GM19238 (cell line): Measurements from ENCODE around the gene CRIP2.

Source experiments
- DNase-seq: peaks from one replicate; pipeline ENCODE4 v3.0.0; 2011; ENCODE audit warnings: low spot score; ENCODE audit not compliant: insufficient read length

The CRIP2 gene

DNA sequence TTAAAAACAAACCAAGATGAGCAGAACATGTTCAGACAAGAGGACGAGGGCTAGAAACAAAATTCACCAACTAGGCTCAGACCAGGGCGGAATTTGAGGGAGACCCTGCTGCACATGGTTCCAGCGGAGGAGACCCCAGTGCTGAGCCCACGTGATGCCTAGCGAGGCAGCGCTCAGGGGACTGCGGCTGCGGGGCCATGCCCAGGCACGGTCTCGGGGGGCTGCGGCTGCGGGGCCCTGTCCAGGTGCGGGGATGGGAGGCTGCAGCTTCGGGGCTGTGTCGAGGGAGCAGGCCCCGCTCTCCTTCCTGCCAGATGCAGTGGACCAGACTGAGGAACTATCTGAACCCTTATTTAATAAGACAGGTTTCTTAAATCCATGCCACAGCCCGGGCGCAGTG is 12.7 kb upstream of the CRIP2 start:
- no peak for DNase-seq

DNA sequence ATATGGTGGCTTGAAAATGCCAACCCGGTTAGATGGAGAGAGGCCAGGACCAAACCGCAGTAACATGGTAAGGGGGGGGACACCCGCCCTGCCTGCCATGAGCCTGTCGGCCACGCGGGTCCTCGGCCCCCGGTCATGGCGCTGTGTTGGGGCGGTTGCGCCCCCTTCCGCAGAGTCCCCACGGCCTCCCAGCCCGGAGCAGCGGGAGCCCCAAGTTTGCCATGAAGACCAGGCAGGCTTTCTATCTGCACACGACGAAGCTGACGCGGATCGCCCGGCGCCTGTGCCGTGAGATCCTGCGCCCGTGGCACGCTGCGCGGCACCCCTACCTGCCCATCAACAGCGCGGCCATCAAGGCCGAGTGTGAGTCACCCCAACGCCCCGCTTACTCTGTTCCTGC is 10.1 kb upstream of the CRIP2 start:
- DNase-seq: no peak

GRCh38 chr14:105465209-105466031 is 9.2 kb upstream of the CRIP2 start:
- DNase-seq: no peak

- no peak for DNase-seq
Measured at GRCh38 chr14:105466531-105467248, 7.9 kb upstream of the CRIP2 start.

GRCh38 chr14:105467249-105467941 is 7.2 kb upstream of the CRIP2 start:
- no peak for DNase-seq

- DNase-seq: no peak
Measured at GRCh38 chr14:105467942-105468471, 6.6 kb upstream of the CRIP2 start.

GRCh38 chr14:105468621-105469241 is 5.9 kb upstream of the CRIP2 start:
- DNase-seq: no peak

DNA sequence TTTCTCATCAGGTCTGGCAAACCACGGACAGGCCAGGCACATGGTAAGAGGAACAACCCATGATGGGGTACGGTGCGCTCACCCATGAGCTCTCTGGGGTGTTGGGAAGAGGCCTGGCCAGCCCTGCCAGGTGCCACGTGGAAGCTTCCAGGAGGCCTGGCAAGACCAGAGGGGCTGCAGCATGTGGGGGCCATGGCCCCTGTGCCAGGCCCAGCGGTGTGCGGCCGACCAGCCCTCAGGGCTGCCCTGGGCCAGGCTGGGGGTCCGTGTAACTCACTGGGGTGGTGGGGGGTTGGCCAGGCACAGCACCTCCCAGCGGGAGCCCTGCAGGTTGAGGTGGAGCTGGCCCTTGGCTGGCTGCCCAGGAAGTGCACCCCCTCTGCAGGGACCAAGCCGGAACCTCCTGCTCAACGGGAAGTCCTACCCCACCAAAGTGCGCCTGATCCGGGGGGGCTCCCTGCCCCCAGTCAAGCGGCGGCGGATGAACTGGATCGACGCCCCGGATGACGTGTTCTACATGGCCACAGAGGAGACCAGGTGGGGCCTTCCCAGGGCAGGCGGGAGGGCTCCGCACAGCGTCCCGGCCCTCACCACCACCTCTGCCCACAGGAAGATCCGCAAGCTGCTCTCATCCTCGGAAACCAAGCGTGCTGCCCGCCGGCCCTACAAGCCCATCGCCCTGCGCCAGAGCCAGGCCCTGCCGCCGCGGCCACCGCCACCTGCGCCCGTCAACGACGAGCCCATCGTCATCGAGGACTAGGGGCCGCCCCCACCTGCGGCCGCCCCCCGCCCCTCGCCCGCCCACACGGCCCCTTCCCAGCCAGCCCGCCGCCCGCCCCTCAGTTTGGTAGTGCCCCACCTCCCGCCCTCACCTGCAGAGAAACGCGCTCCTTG is 4.9 kb upstream of the CRIP2 start:
- no peak for DNase-seq

DNA sequence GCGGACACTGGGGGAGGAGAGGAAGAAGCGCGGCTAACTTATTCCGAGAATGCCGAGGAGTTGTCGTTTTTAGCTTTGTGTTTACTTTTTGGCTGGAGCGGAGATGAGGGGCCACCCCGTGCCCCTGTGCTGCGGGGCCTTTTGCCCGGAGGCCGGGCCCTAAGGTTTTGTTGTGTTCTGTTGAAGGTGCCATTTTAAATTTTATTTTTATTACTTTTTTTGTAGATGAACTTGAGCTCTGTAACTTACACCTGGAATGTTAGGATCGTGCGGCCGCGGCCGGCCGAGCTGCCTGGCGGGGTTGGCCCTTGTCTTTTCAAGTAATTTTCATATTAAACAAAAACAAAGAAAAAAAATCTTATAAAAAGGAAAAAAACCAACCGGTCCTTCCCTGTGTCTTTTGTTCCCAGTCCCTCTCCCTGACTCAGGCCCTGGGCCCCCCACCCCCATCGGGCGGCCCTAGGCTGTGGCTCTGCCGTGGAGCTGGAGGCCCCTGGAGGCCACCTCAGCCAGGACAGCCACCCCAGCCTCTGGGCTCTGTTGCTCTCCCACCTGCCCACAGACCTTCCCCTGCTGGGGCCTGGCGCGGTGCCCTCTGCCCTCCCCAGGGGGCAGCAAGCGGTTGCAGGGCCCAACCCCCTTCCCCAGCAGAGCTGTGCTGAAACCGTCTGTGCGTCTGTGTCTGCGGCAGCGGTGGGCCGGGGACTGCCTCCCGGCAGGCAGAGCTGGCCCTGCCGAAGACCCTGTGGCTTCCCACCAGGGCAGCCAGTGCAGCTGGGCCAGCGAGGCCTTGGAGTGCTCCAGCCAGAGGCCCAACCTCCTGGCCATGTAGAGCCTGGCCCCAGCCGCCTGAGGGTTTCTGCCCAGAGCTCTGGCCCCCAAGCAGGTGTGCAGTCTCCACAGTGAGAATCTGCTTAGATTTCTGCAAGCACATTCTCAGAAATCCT is 4.0 kb upstream of the CRIP2 start:
- DNase-seq: no peak

DNA sequence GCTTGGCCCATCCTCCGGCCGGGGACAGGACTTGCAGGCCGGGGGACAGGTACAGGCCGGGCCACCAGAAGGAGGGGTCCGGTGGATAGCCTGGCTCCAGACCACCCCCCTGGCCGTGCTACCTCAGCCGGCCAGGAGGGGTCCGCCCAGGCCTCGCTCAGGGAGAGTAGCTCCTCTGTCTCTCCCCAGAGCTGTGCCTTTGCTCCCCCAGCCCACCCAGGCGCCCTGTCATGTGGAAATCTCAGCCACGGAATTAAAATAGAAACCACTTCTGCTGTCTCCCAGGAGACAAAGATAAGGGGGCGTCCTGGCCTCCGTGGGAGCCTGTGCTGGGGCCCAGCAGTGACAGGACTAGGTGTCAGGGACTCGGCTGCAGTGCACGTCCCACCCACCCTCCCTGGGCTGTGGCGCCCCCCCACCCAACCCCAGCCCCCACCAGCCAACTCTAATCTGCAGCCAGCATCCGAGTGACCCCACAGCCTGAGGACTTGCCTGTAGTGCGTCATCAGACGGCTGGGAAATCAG is 3.3 kb upstream of the CRIP2 start:
- DNase-seq: no peak

DNA sequence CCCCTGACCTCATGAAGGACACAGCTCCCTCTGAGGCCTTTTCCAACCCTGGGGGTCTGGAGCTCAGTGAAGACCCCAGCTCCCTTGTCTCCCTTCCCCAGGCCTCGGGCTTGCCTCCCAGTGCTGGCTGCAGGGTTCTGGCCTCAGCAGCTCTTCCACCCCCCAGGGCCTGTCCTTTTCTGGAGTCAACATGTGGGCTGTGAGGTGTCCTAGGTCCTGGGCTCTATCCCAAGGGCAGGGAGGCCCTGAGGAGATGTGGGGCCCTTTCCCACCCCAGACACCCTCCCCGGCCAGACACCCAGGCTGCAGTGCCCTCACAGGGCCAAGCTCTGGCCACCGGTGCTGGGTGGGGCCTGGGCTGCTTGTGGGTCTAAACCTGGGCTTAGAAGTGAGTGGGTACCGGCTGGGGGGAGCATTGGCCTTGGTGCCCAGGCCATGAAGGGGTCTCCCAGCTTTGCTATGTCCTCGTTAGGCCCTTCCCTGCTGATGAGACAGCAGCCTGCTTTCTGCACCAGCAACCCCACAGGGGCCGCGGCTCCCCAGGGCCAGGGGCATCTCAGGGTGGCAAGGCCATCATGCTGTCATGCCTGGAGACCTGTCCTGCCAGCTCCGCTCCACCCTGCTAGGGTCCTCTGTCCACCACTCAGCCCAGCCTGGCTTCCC is 2.7 kb upstream of the CRIP2 start:
- no peak for DNase-seq

DNA sequence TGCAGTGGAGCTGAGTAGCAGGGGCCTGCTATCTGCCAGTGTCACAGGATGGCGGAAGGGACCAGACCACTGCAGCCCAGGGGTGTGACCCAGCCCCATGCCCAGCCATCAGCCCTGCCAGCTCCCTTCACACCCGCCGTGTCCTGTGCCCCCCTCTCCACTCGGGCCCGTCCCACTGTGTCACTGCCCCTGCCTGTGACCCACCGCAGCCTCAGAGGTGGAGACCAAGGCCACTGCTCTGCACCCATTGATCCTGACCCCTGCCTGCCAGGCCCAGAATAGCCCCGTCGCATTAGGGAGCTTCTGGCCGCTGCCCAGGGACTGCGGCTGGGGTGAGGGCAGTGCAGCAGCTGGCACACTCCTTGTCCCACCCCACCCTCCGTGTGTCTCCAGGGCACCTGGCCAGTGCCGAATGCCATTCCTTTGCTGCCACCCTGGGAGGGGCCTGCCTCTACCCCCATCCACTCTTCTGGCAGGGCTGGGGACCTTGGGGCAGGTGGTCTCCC is 2.1 kb upstream of the CRIP2 start:
- DNase-seq: no peak

DNA sequence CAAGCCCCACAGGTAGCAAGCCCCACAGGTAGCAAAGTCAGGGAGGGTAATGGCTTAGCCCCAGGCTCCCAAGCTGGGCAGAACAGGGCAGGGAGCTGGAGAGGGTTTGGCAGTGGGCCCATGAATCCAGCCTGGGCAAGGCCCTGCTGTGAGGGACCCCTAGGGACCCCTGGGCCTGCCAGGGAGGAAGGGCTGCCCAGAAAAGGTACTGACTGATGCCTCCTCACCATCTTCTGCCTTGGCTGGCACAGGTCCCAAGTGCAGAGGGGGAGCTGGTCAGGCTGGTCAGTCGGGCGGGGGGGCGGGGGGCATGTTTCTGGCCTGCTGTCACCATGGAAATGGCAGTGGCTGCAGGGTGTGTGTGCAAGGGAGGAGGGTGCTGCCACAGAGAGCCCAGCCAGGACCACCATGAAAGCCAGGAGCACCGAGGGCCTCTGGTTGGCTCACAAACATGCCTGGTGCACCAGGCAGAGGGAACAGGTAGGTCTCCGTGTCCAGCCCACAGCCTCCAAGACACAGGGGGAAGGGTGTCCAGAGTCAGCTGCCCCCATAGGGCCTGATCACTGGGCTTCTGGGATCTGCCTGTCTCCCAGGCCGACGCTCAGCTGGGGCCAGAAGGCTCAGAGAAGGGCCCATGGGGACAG is 1.5 kb upstream of the CRIP2 start:
- no peak for DNase-seq

- DNase-seq: peak; percentile 62
Measured at GRCh38 chr14:105473677-105474482, 741 bp upstream of the CRIP2 start.

- no peak for DNase-seq
Measured at GRCh38 chr14:105475269-105476096, 862 bp downstream of the CRIP2 start.
